Right forelimb (tissue), 1 donor: ENCODE results near the gene NPW.

Experiments used
- DNase-seq: peaks from one replicate; pipeline ENCODE4 v3.0.0-alpha.2; 2018

NPW gene

DNA sequence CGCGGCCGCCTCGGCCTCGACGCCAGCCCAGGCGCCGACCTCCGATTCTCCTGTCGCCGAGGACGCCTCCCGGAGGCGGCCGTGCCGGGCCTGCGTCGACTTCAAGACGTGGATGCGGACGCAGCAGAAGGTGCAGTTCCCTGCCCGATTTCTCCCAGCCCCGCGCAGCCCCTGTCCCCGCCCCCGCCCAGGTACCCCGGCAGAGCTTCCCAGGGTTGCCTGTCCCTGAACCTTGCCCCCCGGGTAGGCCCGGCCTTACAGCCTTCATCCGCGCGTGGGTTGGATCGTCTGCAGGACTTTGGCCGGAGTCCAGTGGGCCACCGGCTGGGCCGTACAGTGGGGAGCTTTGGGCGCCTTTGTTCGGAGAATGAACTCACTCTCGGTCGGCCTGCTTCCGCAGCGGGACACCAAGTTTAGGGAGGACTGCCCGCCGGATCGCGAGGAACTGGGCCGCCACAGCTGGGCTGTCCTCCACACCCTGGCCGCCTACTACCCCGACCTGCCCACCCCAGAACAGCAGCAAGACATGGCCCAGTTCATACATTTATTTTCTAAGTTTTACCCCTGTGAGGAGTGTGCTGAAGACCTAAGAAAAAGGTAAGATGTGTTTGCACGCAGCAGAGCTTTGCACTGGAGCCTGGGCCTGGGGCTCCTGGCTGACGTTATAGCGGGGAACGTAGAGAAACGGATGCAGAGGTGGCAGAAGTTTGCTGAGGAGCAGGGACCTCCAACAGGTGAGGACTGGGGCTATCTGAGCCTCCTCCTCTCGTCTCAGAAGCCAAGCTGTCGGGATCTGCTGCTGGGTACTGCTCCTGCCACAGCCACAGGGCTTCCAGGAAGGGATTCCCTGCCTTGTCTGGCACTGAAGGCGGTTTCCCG is 35.0 kb upstream of the NPW start:
- DNase-seq, result no peak

GRCh38 chr16:1985466-1986150 is 34.0 kb upstream of the NPW start:
- no peak for DNase-seq

DNA sequence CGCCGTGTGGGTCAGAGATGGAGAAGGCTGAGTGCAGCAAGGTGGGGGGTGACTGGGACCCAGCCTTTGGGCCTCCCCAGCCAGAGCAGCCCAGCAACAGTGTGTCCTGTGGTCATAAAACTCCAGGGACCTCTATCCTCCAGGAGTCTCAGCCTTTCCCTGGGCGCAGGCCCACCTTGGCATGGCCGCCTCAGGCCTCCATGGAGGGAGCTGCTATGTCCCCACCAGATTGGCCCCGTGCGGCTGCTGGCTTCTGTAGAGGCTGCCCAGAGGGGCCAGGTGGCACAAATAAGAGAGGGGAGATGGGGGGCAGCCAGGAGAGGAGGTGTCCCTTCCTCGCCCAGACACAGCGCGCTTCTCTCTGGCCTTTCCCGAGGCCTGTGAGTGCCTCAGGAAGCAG is 32.4 kb upstream of the NPW start:
- no peak for DNase-seq

- DNase-seq, result no peak
Measured at GRCh38 chr16:1989209-1990100, 30.1 kb upstream of the NPW start, which contains the start of gene SYNGR3. TSS of gene SYNGR3 (plus strand) at chr16:1989970. CDS start at chr16:1990103, 133 bp downstream.

- DNase-seq, result no peak
Measured at GRCh38 chr16:1990101-1990350, 29.6 kb upstream of the NPW start.

GRCh38 chr16:1990351-1991134 is 29.0 kb upstream of the NPW start:
- no peak for DNase-seq

- DNase-seq, result no peak
Measured at GRCh38 chr16:1991135-1991551, 28.4 kb upstream of the NPW start.

DNA sequence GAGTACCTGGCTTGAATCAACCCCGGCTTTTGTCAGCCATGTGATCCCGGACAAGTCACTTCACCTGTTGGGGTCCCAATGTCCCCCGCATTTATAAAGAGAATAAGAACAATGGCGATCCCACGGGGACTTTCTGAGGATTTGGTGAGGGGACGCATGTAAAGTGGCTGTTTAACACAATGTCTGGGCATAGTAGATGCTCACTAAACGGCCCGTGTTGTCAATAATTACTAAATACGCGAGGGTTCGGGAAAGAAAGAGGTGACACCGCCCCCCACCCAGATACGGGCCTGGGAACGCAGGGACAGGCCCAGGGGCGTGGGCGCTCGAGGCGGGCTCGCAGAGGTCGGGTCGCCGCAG is 28.0 kb upstream of the NPW start:
- no peak for DNase-seq

GRCh38 chr16:1991948-1992703 is 27.5 kb upstream of the NPW start:
- peak; percentile 95 for DNase-seq

DNA sequence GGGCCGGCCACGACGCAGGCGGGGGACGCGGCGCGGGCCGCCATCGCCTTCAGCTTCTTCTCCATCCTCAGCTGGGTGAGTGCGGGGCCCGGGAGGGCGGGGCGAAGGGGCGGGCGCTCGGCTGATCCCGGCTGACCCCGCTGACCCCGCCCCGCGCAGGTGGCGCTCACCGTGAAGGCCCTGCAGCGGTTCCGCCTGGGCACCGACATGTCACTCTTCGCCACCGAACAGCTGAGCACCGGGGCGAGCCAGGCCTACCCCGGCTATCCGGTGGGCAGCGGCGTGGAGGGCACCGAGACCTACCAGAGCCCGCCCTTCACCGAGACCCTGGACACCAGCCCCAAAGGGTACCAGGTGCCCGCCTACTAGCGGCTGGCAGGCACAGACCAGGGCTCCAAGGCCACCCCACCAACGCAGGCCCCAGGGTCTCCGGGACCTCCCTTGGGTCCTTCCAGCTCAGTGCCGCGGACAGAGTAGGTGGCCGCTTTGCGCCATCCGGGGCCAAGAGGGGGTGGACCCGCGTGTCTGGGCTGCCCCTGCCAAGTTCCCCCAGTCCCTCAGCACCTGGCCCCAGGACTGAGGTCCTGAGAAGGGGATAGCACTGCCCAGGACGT is 26.8 kb upstream of the NPW start:
- no peak for DNase-seq

- DNase-seq, result no peak
Measured at GRCh38 chr16:1993731-1994131, 25.9 kb upstream of the NPW start.

DNA sequence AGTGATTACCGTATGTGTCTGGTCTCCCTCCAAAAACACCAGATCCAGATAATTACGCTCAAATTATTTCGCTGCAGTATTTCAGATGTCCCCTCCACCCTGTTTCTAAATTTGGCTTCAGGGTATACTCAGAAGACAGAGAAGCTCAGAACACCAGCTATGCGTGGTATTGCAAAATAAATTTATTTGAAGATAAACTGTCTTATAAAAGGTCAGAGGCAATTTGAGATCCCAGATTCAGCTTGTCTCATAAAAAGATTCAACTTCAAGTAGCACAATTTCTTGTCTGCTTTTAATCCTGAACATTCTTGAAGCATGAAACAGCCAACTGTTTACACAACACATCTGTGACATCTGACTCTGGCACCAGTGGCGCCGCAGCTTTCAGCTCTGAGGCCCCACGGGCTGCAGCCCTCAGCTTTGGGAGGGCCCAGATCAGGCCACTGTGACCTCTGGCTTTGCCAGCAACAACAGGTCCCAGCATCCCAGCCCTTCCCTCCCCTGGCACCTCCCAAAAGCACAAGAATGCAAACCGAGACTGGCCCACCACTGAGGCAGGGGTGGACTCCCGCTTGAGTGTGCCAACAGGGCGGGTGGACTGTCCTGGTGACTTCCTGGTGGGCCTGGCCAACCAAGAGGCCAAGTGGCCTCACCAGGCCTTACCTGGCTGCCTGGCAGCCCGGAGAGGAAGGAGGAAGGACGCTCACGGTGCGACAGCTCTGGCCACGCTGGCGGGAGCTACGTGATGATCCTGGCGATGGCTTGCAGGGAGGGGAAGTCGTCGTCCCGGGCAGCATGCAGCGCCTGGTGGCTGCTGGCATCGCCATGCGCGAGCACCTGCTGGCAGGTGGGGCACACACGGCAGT is 21.9 kb upstream of the NPW start:
- DNase-seq, result no peak

DNA sequence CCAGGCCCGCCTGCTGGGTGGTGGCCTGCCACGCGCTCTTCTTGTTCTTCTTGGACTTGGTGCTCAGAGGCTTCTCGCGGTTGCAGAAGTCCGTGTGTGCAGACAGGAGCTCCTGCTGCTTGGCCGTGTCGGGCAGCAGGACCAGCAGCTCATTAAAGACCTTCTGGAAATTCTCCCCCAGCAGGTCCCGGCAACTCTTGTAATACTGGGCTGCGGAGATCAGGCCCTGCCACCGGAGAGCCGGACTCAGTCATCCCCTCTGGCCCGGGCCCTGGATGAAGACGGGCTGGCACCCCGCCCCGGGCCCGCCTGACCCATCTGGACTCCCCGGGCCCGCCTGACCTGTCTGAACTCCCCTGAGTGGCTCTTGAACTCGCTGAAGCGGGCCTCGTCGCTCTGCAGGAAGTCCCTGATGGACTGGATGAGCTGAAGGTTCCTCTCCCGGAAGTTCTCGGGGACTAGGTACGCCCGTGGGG is 21.2 kb upstream of the NPW start:
- DNase-seq, result no peak

GRCh38 chr16:1998852-1999801 is 20.5 kb upstream of the NPW start:
- DNase-seq, result no peak

DNA sequence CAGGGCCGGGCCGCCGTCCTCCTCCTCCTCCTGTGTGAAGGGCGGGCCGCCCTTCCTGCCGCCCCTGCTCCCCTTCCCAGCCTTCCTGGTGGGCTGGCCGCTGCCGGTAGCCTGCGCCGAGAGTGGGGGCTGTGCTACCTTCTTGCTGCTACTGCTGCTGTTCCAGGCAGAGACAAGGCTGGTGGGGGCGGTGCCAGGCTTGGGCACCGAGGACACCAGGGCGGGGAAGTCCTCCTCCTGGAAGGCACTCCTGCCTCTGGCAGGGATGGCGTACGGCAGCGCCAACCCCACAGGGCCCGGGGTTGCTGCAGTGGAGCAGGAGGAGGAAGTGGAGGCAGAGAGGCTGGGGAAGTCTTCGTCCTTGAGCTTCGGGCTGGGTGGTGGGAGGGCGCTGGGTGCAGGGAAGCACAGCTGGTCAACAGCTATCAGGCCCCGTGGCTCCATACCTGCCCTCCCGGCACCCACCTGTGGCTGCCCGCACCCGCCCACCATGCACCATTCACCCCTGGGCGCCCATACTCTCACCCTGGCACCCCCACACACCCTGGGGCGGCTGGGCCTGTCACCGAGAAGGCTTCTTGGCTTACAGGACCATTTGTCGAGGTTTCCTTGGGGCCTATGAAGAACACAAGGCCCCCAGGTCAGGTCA is 19.6 kb upstream of the NPW start:
- DNase-seq, result no peak

- DNase-seq, result no peak
Measured at GRCh38 chr16:2001035-2001434, 18.6 kb upstream of the NPW start.

DNA sequence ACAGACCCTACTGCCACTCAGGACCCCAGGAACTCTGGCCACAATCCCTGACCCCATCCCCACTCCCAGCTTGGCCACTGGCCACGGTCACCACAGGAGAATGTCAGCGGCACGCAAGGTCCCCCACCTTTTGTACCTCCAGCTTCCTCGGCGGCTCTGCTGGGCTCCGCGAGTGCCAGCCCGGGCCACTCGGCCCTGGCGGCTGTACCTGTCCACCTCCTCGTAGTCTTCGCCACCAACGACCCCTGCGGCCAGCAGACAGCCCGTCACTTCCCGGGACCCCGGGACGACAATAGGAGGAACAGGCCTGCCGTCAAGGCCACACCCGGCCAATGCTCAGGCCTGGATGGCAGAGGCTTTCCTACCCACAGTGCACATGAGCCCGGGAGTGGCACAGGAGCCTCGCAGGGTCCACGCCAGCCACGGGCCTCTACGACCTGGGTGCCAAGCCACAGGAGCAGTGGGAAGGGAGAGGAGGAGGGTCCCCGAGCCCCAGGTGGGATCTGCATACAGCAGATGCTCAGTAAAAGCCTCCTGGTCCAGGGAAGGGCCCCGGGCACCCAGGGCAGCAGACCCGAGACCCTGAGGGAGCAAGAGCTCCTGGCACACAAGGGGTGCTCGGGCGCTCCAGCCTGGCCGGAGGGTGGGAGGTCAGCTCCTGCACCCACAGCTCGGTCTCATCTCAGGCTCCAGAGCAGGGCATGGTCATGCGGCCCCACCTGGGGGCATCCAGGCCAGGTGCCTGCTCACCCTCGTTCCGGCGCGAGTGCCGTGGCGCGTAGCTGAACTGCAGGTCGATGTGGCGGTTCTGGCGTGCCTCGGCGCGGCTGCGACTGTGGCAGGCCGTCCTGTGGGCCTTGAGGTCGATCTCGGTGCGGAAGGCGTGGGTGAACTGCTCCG is 17.9 kb upstream of the NPW start:
- no peak for DNase-seq
